COLO668 (cell line): ENCODE results near the gene GFPT2.

Experiments
- DNase-seq: peaks from one replicate; lab custom pipeline; 2025; ENCODE audit not compliant: unreplicated experiment; lab: John Stamatoyannopoulos, UW

Gene GFPT2

DNA sequence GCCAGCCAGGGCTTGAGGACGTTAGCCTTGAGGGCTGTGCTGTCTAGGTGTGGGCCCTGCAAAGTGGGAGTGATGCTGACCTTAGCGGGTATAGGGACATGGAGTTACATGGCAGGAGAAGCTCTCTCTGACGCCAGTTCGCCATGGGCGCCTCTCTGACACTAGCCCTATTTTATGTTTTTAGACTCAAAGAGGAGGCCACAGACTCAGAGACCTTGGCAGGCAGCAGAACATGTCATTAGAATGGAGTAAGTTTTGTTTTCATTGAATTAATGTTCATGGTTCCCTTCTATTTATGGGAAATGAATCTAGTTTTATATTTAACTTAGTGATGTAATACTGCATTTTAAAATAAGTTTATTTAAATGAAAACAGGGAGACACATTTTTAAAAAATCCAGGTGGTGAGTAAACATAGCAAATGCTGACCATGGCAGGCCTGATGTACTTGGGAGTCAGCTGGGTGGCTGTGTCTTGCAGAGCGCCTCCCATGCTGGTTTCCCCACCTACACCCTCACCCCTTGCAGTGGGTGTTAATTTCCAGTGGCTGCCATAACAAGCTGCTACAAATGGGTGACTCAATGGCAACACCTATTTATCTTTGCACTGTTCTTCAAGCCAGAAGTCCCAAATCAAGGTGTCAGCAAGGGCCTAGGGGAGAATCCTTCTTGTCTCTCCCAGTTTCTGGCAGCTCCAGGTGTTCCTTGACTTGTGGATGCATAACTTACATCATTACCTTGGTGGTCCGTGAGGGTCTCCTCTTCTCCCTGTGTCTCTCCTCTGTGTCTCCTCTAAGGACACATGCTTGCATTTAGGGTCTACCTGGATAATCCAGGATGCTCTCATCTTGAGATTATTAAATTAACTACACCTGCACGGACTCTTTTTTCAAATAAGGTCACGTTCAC lies 25.6 kb upstream of the GFPT2 start:
- DNase-seq: no peak

DNA sequence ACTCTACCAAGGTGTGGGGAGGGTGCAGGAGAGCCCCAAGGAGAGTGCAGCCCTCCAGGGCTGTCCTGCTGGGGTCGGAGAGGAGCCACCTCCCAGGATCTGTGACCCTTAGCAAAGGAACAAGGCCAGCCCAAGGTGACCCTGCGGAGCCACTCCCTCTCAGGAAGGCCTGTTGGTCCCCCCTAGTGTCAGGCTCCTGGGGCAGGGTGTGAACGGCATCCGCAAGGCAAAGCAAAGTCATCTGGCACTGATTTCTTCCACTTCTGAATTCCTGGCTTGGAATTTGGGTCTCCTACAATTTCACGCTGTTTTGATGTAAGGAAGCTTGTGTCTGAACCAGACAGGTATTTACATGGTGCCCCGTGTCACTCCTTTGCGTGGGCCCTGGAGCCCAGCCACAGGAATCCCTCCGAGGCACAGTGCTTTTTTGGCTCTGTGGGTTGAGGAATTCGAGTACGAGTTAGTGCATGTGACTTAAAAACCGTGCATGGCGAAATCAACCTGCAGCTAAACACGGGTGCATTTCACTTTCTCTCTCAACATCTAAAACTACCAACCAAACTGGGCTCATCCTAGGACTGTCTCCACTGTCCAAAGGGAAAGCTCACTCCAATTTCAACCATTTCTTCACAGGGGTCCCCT lies 24.5 kb upstream of the GFPT2 start:
- no peak for DNase-seq

DNA sequence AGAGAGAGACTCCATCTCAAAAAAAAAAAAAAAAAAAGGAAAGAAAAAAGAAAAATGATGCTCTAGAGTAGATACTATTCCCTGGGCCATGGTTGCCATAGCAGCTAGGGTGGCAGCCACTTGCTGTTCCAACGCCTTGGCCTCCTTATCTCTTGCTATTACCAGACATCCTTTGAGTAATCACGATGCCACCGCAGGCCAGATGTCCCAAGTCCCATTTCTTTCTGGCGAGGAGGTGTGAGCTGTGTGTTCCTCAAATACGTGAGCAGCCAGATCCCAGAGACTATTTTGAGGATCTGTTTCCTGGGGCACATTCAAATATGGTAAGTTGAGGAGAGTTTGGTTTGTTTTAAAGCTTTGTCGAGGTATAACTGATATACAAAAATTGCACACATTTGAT lies 23.4 kb upstream of the GFPT2 start:
- no peak for DNase-seq

DNA sequence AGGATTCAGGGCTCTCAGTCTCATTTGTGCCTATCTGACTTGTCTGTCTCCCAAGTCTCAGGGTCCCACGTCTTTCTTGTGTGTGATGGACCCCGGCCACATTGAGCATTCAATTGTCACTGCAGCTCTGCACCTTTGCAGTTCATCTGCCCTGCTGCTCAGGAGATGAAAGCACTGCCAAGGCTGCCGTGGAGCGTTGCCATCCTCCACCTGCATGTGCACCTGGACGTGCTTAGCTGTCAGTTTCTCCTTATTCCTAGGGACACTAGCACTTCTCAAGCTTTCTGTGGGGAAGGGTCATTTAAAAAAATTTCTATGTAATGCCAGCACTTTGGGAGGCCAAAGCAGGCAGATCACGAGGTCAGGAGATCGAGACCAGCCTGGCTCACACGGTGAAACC lies 22.8 kb upstream of the GFPT2 start:
- no peak for DNase-seq

DNA sequence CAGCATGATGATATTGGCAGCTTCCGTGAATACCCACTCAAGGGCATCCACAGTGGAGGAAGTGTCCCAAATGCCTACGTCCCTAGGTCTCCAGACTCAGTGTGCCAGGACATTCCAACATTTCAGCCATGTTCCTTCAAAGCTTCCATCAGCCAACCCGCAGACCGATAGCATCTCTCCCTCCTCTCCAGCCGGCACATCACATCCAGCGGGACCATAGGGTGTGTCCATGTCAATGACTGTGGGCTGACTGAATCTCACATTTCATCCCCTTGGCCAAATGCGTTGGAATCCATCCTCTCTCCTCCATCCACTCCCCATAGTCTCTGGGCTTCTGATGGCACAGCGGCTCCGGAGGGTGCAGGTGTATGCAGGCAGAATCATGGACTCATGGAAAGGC lies 22.2 kb upstream of the GFPT2 start:
- DNase-seq: no peak

DNA sequence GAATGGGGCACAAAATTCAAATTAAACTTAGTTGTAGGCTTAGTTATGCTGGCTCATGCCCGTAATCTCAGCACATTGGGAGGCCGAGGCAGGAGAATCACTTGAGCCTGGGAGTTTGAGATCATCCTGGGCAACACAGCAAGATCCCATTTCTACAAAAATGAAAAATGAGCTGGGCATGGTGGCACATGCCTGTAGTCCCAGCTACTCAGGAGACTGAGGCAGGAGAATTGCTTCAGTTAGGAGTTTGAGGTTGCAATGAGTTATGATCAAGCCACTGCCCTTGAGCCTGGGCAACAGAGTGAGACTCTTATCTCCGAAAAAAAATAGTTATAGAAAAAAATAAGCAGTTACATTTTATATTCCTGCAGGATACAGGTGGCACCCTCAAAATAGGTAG lies 20.7 kb upstream of the GFPT2 start:
- DNase-seq: no peak

DNA sequence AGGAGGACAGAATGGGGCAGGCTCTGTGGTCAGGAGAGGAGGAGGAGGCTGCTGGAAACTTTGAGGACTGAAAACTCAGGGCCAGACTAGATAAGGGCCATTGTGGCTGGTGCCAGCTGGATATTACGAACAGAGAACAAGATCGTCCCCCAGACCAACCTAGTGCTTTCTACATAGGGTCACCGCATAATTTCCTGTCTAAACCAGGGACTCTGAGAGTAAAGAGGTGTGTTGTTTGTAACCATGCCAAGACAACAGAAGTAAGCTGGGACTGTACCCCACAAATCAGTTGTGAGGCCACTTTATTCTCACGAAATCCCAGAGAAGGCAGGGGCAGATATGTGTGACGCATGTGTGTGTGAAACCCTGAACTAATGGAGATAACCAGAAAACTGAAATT lies 20.3 kb upstream of the GFPT2 start:
- no peak for DNase-seq

DNA sequence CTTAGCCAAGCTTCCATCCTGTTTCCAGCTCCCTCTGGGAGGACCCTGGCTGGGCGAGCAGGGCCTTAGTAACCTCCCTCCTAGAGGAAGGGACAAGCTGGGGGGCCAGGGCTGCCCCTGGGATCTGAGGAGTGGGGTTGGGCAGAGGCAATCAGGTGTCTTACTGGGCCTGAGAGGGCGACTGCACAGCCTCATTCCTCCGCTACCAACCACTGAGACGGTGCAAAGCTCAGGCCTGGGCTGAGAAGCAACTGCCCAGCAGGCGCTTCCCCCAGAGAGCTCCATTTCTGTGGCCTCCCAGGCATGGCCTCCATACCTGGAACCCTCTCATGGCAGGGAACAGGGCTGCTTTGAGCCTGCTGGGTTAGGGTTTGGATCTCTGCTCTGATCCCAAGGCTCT lies 18.8 kb upstream of the GFPT2 start:
- DNase-seq: no peak

DNA sequence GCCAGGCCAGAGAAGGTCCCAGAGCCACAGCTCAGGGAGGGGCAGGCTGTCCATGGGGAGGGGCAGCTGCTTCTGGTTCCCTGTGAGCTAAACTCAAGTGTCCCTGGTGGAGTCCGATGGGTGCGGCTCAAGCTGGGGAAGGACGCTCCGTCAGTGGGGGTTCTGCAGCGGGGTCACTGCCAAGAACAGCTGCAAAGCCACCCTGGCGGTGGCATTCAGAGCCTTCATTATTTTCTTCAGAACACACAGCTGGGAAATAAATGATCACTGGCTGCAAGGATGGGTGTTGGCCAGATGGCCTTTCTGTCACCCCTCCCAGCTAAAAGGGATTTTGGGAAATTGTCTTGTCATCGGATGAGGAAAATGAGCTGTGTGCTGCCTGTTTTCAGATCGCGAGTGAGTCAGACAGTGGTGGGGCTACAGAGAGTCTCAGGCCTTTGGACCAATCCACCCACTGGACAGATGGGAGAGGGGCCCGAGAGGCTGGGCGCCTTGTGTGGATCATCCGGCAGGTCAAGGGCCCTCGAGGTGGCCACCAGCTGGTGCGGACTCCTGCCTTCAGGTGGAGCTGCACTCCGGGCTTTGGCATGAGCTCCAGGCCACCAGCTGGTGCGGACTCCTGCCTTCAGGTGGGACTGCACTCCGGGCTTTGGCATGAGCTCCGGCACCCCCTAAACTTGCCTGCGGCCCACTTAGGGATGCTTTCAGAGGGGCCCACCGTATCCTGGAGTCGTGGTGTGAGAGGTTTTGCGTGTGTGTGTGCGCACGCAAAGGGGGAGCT lies 17.9 kb upstream of the GFPT2 start:
- no peak for DNase-seq

DNA sequence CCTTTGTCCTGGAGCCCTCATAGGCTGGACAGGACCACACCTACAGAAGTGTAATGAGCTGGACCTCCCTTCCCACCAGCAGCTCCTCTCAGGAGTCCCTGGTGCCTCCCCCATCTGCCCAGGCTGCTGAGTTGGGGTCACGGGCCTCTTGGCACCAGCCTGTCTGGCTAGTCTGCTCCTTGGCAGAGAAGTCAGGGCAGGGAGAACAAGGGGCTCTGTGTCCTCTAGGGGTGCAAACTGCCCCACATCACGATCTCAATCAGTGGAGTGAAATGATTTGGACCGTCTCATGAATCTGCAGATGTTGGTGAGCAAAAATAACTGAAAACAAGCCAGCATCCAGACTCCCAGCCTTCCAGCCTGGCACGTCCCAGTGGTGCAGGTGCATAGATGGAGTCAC lies 14.9 kb upstream of the GFPT2 start:
- no peak for DNase-seq

DNA sequence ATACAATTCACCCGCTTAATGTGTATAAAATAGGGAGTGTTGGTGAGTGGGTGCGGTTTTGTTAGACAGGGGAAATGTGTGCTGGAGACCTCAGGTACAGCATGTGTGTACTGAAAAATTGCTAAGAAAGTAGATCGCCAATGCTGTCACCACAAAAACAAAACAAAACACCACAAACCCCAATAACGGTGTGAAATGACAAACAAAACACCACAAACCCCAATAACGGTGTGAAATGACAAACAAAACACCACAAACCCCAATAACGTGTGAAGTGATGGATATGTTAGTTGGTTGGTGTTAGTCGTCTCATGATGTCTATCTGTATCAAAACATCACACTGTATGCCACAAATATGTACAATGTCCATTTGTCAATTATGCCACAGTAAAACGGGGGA lies 14.2 kb upstream of the GFPT2 start:
- no peak for DNase-seq

DNA sequence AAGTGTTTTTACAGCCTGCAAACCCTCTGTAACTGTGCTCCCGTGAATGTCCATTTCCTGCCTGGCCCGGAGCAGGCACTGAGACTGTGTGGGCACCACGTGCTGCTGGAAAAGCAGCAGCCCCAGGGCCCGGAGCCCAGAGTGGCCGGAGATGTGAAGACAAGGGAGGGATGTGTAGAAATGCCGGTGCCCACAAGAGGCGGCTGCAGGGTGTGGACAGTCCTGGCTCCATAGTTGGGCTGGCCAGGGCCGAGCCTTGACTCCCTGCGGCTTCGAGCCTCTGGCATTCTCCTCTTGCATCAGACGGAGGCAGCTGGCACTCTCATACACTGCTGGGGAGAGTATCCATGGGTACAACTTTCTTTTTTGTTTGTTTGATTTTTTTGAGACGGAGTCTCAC lies 13.2 kb upstream of the GFPT2 start:
- DNase-seq: no peak

DNA sequence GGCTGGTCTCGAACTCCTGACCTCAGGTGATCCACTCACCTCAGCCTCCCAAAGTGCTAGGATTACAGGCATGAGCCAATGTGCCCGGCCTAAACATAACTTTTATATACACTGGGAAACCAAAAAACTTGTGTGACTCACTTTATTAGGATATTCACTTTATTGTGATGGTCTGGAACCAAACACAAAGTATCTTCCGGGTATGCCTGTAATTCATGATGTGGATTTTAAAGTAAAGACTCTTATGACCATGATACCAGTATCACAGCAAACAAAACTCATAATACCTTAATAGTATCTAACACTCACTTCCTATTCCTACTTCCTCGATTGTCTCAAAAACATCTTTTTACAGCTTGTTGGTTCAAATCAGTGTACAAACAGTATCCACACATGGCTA lies 12.7 kb upstream of the GFPT2 start:
- DNase-seq: no peak

DNA sequence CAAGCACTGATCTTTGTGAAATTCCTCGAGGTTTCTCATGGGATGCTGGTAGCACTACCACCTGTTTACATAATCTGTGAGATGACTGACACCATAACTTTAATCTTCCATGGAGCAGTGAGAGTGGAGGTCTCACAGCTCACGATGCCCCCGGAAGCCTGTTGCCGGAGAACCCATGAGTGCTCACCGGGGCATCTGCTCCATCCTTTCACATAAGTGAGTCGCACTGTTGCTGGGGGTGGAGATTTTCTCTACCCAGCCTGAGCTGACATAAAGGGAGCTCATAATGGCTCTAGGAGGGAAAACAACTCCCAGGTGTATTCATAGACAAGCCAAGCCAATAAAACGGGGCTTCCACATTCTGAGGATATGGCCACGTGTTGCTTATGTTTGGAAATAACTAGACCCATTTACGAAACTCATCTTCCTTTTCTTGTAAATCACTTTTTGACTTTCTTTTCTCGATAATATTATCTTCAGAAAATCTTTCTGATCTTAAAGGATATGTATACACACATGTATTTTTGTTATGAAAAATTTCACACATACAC lies 11.2 kb upstream of the GFPT2 start:
- DNase-seq: no peak

DNA sequence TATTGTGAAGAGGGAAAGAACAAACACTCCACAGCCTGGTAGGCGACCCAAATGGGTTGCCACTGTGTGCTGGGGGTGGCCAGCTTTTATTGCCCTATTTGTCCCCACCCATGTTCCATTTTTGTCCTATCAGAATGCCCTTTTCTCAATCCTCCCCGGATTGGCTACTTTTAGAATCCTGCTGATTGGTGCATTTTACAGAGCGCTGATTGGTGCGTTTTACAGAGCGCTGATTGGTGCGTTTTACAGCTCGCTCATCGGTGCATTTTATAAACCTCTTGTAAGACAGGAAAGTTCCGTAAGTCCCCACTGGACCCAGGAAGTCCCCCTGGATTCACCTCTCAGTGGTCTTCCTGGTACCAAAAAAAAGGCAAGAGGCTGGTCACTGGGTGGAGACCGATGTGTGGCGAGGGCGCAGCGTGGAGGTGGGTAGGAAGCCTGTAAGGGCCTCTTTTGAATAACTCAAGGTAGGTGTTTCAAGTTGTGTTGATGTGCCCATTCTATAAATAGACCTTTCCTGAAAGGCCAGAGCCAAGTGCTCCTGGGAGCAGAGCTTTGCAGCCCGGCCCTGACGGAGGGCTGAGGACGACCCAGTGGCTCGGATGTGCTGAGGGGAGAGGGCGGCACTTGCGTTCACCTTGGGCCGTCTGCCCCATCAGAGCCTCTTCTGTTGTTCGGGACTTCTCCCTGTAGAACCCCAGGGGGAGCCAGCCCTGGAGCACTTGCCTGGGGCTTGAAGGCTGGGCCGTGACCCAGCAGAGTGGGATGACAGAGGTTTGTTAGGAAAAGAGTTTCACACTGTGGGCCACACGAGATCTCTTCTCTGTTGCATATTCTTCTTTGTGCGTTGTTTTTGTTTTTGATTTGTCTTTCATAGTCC lies 7.2 kb upstream of the GFPT2 start:
- DNase-seq: no peak

DNA sequence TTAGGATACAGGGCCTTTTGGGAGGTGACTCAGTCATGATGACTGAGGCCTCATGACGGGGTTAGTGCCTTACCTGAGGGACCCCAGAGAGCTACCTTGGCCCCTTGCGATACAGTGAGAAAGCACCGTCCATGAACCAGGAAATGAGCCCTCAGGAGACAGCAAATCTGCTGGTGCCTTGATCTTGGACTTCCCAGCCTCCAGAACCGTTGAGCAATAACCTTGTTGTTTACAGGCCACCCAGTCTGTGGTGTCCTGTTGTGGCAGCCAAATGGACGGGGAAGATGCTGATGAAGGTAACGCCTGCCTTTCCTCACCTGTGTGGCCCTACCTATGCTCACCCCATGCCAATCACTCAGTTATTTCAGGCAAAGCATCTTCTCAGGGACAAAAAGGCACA lies 5.6 kb upstream of the GFPT2 start:
- no peak for DNase-seq

DNA sequence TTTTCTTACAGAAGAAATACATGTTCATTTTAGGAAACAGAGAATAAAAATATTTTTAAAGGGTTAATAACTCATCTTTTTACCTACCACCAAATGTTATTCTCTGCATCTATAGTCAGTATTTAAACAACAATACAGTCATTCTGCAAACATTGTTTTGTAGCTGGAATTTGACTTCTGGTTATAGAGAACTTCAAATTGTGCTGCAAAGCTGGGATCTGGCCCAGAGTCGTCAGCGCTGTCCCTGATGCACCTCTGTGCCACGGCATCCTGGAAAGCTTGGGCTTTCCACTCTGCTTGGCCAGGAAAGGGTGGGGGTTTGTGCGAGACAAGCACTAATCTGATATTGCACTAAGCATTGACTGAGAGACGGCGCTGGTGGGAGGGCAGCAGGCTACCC lies 5.0 kb upstream of the GFPT2 start:
- no peak for DNase-seq

DNA sequence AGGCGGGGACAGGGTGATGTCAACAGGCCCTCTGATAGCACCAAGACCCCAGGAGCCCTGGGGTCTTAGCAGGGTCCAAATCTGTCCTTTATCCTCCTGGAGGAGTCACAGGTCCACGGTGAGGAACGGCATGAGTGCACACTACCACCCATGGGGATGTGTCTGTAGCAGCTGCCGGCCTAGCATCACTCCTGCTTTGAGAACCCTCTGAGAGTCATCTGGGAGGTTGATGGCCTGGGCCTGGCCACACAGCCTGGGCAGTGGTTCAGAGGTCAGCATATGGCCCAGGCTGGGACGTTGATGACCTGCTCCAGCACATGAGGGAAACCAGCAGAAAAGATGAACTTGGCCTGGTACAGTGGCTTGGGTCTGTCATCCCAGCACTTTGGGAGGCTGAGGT lies 1.8 kb upstream of the GFPT2 start:
- DNase-seq: no peak

DNA sequence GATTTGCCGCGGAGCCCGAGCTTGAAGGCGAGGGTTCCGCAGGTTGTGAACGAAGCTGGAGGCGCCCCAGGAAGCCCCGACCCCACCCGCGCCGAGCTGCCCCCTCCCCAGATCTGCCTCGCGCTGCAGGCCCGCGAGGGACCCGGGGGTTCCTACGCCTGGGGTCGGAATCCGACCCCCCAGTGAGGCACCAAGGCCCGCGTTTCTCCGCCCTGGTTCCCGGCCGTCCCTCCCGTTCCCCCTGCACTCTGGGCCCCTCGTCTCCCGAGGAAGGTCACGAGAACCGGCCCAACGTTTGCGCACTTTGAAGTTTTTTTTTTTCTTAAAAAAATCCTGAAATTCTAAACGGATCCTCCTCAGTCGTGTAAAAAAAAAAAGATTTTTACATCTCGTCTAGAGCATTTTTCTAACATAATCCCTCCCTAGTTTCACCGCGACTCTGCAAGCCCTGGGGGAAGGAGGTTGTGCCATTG lies 880 bp upstream of the GFPT2 start:
- no peak for DNase-seq
